ENCODE results near the gene CSNK1E. TPM values are rescaled to one million over a fixed set of nuclear protein-coding genes. Genes with fewer than 3 reads are reported as not detected.

The CSNK1E gene
- total and polyA plus RNA-seq, 2 of the 8 experiments (the other 6 are each of a cell fraction or from before 2014, with no cell fraction given), result 247 to 263 TPM

DNA sequence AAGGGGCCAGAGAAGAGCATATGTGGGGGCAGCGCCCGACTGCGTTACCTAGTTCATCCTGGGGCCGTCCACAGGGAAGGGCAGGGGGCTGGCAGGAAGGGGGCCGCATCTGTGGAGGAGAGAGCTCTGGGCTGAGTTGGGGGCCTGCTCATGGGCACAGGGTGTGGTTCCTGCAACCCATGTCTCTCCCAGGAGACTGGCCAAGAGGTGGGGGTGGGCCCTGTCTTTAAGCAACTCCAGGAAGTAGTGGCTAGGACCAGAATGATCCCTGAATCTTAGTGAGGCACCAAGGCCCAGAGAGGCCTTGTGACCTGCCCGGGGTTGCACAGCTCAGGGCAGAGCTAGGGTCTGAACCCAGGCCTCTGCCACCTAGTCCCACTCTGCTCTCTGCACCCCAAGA is 21.9 kb downstream of the CSNK1E start:
- H2BK120ac ChIP-seq (replicated peaks; ENCODE audit: low read depth, low read length), result no peak overlapping the region
- H2BK5ac ChIP-seq (ENCODE audit: low read depth, low read length), result no peak overlapping the region; the same call in 1 of the 2 replicates
- H3K4me2 ChIP-seq (ENCODE audit: insufficient read depth in 1 of 2, low read depth in 2 of 2, low read length in 2 of 2), result no peak overlapping the region
- no peak overlapping the region for H3K9ac ChIP-seq (replicated peaks in 1 of 4; ENCODE audit: extremely low read depth in 1 of 4, low read depth in 3 of 4, low read length in 3 of 4)
- H4K8ac ChIP-seq (ENCODE audit: extremely low read depth, insufficient read depth, low read length), result peak overlapping the region; percentile 57; the same call in 1 of the 2 replicates
- no peak overlapping the region for H3K23ac ChIP-seq (ENCODE audit: insufficient read length)
- H3K4ac ChIP-seq (replicated peaks; ENCODE audit: insufficient read length, low read depth, low read length), result no peak overlapping the region
- H3K27ac ChIP-seq (ENCODE audit: low read depth, low read length), result no peak overlapping the region
- DNase-seq (ENCODE audit: low read depth in 1 of 2, low spot score in 2 of 2) (no peak), FAIRE-seq (no peak)
- H2AFZ ChIP-seq (ENCODE audit: low read length), result no peak overlapping the region
- POLR2A ChIA-PET (ENCODE audit: partially characterized antibody), result interaction anchor here (0.8 to 3.7 kb wide), 8 partner anchors 10 to 257 kb away, joined by 3 to 12 read pairs (median 4); no protein-coding TSS in a partner anchor
- no peaks in the 10 kb centered on the region for H3K27me3 ChIP-seq (replicated peaks in 1 of 4; ENCODE audit: control insufficient read depth in 3 of 4, extremely low read depth in 1 of 4, insufficient read depth in 3 of 4, low read length in 3 of 4)
- no peaks in the 10 kb centered on the region for H3K9me3 ChIP-seq (ENCODE audit: insufficient read depth in 2 of 2, low read depth in 1 of 2, low read length in 1 of 2)
- H3K4me1 ChIP-seq (replicated peaks in 1 of 4; ENCODE audit: control insufficient read depth in 3 of 4, insufficient read depth in 4 of 4, low read length in 3 of 4), result peaks cover 0 to 1% (median 0%) of the 10 kb centered on the region in 4 experiments; a peak in 3 of 7 replicates
- no peak overlapping the region for H3K4me3 ChIP-seq (ENCODE audit: extremely low read depth in 1 of 4, insufficient read depth in 2 of 4, low read depth in 3 of 4, low read length in 4 of 4)
- H4K20me1 ChIP-seq (replicated peaks in 1 of 2; ENCODE audit: control insufficient read depth in 1 of 2, insufficient read depth in 2 of 2, low read length in 2 of 2), result peaks cover 29 to 49% of the 10 kb centered on the region in 2 experiments
- peaks cover 63 to 86% (median 80%) of the 10 kb centered on the region in 4 experiments for H3K36me3 ChIP-seq (ENCODE audit: control insufficient read depth in 2 of 4, insufficient read depth in 4 of 4, low read length in 3 of 4)
- H4K91ac ChIP-seq (replicated peaks; ENCODE audit: insufficient read length, low read length), result no peak overlapping the region
- H3K79me2 ChIP-seq (ENCODE audit: control insufficient read depth in 1 of 2, insufficient read depth in 2 of 2, low read length in 2 of 2), result peaks cover 0 to 7% of the 10 kb centered on the region in 2 experiments; a peak in 1 of 4 replicates
- TF ChIP-seq SIN3A (conservative IDR thresholded peaks at IDR 0.05 in 1 of 2, IDR thresholded peaks at IDR 0.05 in 1 of 2; ENCODE audit: low read depth in 1 of 2, low read length in 2 of 2) (no peak), POLR2AphosphoS5 (IDR thresholded peaks at IDR 0.05; ENCODE audit: low read depth, low read length) (peak; percentile 35; the same call in 1 of the 2 replicates)
- CTCF ChIA-PET (ENCODE audit: partially characterized antibody), result interaction anchor here (0.8 to 2.6 kb wide), 9 partner anchors 10 to 195 kb away, joined by 3 to 18 read pairs (median 3); partner anchors contain the start of gene TMEM184B
- H3K56ac ChIP-seq (replicated peaks; ENCODE audit: insufficient read length, low read depth, low read length), result no peak overlapping the region
- H4K5ac ChIP-seq (ENCODE audit: insufficient read length, low read depth, low read length), result no peak overlapping the region
- no peak overlapping the region for H2BK12ac ChIP-seq (ENCODE audit: low read depth, low read length)
- H2BK20ac ChIP-seq (ENCODE audit: low read length), result no peak overlapping the region
- no peaks in the 10 kb centered on the region for H3K23me2 ChIP-seq (ENCODE audit: low read depth, low read length)
- H3K79me1 ChIP-seq (ENCODE audit: low read depth, low read length), result peaks cover 7% of the 10 kb centered on the region; the same call in 1 of the 2 replicates
- H3K14ac ChIP-seq (ENCODE audit: insufficient read length), result no peak overlapping the region
- H2AK5ac ChIP-seq (ENCODE audit: low read depth, low read length), result no peak overlapping the region
- H2BK15ac ChIP-seq (ENCODE audit: low read length), result no peak overlapping the region
- 89% methylated on average over 6 of the region's 6 CpGs; no CpG with 5 or more reads in 1 of the 2 experiments for WGBS, 2 experiments (ENCODE audit: extremely low coverage in 1 of 2, insufficient coverage in 1 of 2, insufficient read length in 1 of 2, insufficient replicate concordance in 2 of 2, low coverage in 1 of 2, low lambda C conversion rate in 2 of 2, missing lambda C conversion rate in 1 of 2)
- no peak overlapping the region for H3K18ac ChIP-seq (ENCODE audit: extremely low read depth, low read length)

All from H1 (cell line).